Loucy (cell line): ENCODE results near the gene CDA.

Experiments
- H2AFZ ChIP-seq: fragments of 200-600 bp; sonication (generic); 2 replicates; pipeline ENCODE4 v1.6.0; 2016; ENCODE audit warnings: antibody characterized with exemption, mild to moderate bottlenecking, low read length, moderate library complexity
- H3F3A ChIP-seq: fragments of 200-600 bp; 2 replicates; pipeline ENCODE4 v1.6.0; 2016; ENCODE audit warnings: antibody characterized with exemption, low read depth, mild to moderate bottlenecking
- H3K27me3 ChIP-seq: fragments of 200-600 bp; sonication (generic); 2 replicates; pipeline ENCODE4 v1.6.1; 2014; ENCODE audit warnings: low read length, mild to moderate bottlenecking; ENCODE audit not compliant: insufficient read depth, poor library complexity, severe bottlenecking
- H3K36me3 ChIP-seq: fragments of 200-600 bp; sonication (generic); 2 replicates; pipeline ENCODE4 v1.6.1; 2016; ENCODE audit warnings: low read length; ENCODE audit not compliant: insufficient read depth
- H3K4me1 ChIP-seq: fragments of 200-600 bp; sonication (generic); 2 replicates; pipeline ENCODE4 v1.5.1; 2014; ENCODE audit warnings: low read length, mild to moderate bottlenecking; ENCODE audit not compliant: insufficient read depth, poor library complexity, severe bottlenecking
- H3K4me2 ChIP-seq: fragments of 200-600 bp; sonication (generic); 2 replicates; pipeline ENCODE4 v1.6.0; 2014; ENCODE audit warnings: antibody characterized with exemption, low read length, low read depth, mild to moderate bottlenecking; ENCODE audit not compliant: poor library complexity, severe bottlenecking
- H3K4me3 ChIP-seq: fragments of 200-600 bp; sonication (generic); 2 replicates; pipeline ENCODE4 v1.5.1; 2014; ENCODE audit warnings: low read length, mild to moderate bottlenecking, mixed read lengths; ENCODE audit not compliant: poor library complexity, severe bottlenecking
- H3K79me2 ChIP-seq: fragments of 200-600 bp; sonication (generic); 2 replicates; pipeline ENCODE4 v1.6.1; 2014; ENCODE audit warnings: low read length; ENCODE audit not compliant: insufficient read depth
- H3K9ac ChIP-seq: fragments of 200-600 bp; sonication (generic); 2 replicates; pipeline ENCODE4 v1.6.0; 2014; ENCODE audit warnings: mild to moderate bottlenecking, low read depth, low read length, moderate library complexity; ENCODE audit not compliant: poor library complexity, severe bottlenecking
- H3K9me2 ChIP-seq: fragments of 200-600 bp; sonication (generic); replicated peaks from 2 replicates; pipeline ENCODE4 v1.6.1; 2016; ENCODE audit warnings: low read depth, low read length, mixed read lengths
- H3K9me3 ChIP-seq: fragments of 200-600 bp; sonication (generic); 2 replicates; pipeline ENCODE4 v1.6.1; 2014; ENCODE audit warnings: mild to moderate bottlenecking, antibody characterized with exemption, low read length, low read depth; ENCODE audit not compliant: insufficient read depth
- H4K20me1 ChIP-seq: fragments of 200-600 bp; sonication (generic); 2 replicates; pipeline ENCODE4 v1.6.0; 2014; ENCODE audit warnings: antibody characterized with exemption, low read length, mild to moderate bottlenecking; ENCODE audit not compliant: insufficient read depth, poor library complexity, severe bottlenecking
- CTCF ChIP-seq: fragments of 200-600 bp; sonication (generic); conservative IDR thresholded peaks from 2 replicates; pipeline ENCODE4 v1.5.1; 2014; ENCODE audit warnings: mild to moderate bottlenecking, antibody characterized with exemption, low read length
- EZH2phosphoT487 ChIP-seq: fragments of 200-600 bp; IDR thresholded peaks from 2 replicates; pipeline ENCODE4 v1.6.1; 2018; ENCODE audit warnings: antibody characterized with exemption, mild to moderate bottlenecking, moderate library complexity, borderline replicate concordance

The CDA gene

DNA sequence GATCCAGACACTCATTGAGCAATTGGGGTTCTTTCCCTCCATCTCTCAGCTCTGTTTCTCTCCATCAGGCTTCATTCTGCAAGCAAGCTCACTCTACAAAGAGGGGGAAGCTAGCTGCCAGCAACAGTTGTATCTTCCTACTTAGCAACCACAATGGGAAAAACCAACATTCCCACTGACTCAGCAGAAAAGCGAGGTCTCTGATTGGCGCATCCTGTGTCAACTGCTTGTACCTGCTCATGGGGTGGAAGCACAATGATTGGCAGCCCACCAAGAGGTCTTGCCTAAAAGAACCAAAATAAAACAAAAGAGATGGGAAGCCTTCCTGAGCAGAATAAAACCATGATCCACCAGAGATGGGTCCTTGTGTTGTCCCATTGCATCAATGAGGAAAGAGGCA is 4.0 kb upstream of the CDA start:
- TF ChIP-seq CTCF (no peak), EZH2phosphoT487 (no peak)
- no peak overlapping the region for H3K4me3 ChIP-seq
- H3K27me3 ChIP-seq = no peaks in the 10 kb centered on the region
- no peaks in the 10 kb centered on the region for H3K9me3 ChIP-seq
- H2AFZ ChIP-seq = no peak overlapping the region
- H4K20me1 ChIP-seq = no peaks in the 10 kb centered on the region
- no peaks in the 10 kb centered on the region for H3K9me2 ChIP-seq
- H3K4me1 ChIP-seq = no peaks in the 10 kb centered on the region
- no peak overlapping the region for H3K9ac ChIP-seq
- H3K4me2 ChIP-seq = no peak overlapping the region
- H3F3A ChIP-seq = no peaks in the 10 kb centered on the region
- H3K79me2 ChIP-seq = no peaks in the 10 kb centered on the region
- no peaks in the 10 kb centered on the region for H3K36me3 ChIP-seq

GRCh38 chr1:20586953-20587660 is 1.8 kb upstream of the CDA start:
- H3K27me3 ChIP-seq = no peaks in the 10 kb centered on the region
- H3K9ac ChIP-seq = no peak overlapping the region
- no peaks in the 10 kb centered on the region for H4K20me1 ChIP-seq
- no peaks in the 10 kb centered on the region for H3K4me1 ChIP-seq
- H3K4me3 ChIP-seq = no peak overlapping the region
- H3F3A ChIP-seq = no peaks in the 10 kb centered on the region
- no peak overlapping the region for H2AFZ ChIP-seq
- TF ChIP-seq EZH2phosphoT487 (no peak), CTCF (no peak)
- no peaks in the 10 kb centered on the region for H3K79me2 ChIP-seq
- H3K9me3 ChIP-seq = no peaks in the 10 kb centered on the region
- no peaks in the 10 kb centered on the region for H3K9me2 ChIP-seq
- no peak overlapping the region for H3K4me2 ChIP-seq
- no peaks in the 10 kb centered on the region for H3K36me3 ChIP-seq

DNA sequence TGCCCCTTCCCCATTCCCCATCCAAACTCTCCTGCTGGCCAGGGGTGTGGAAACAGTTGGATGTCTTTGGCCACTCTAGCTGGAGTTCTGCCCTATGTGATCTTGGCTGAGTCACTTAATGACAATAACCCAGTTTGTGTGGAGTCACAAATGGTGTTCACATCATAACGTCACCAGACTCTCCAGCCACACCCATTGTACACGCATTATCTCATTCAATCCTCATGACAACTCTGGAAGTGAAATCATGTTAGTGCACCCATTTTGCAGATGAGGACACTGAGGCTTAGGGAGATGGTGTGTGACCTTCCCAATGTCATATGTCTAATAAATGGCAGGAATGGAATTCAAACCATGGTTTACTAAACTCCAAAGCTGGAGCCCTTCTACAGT is 1.2 kb upstream of the CDA start:
- H4K20me1 ChIP-seq = no peaks in the 10 kb centered on the region
- no peaks in the 10 kb centered on the region for H3K9me2 ChIP-seq
- H3K9me3 ChIP-seq = no peaks in the 10 kb centered on the region
- H3F3A ChIP-seq = no peaks in the 10 kb centered on the region
- H3K36me3 ChIP-seq = no peaks in the 10 kb centered on the region
- H3K27me3 ChIP-seq = no peaks in the 10 kb centered on the region
- H3K4me1 ChIP-seq = no peaks in the 10 kb centered on the region
- H3K4me3 ChIP-seq = no peak overlapping the region
- no peak overlapping the region for H2AFZ ChIP-seq
- no peak overlapping the region for H3K4me2 ChIP-seq
- H3K9ac ChIP-seq = no peak overlapping the region
- TF ChIP-seq CTCF (no peak), EZH2phosphoT487 (no peak)
- no peaks in the 10 kb centered on the region for H3K79me2 ChIP-seq
